Astrocyte of the spinal cord (primary cell): ENCODE measurements around the gene BTBD16.
A peak's percentile ranks its signal among the peaks of the same experiment; 100 is the strongest.

ENCODE experiments used
- DNase-seq: peaks from one replicate; pipeline ENCODE4 v3.0.0; 2011; ENCODE audit warnings: low read depth, low spot score
- H3K4me3 ChIP-seq: 2 replicates; pipeline ENCODE4 v1.5.1; 2011; ENCODE audit warnings: low read depth, mild to moderate bottlenecking, low read length, moderate library complexity
- CTCF ChIP-seq: IDR thresholded peaks from 2 replicates; pipeline ENCODE4 v1.5.1; 2012; ENCODE audit warnings: low read depth, mild to moderate bottlenecking, low read length, inconsistent platforms
- in situ Hi-C: cut with HindIII; loops from 2 replicates; pipeline ENCODE4 v1.10.0; 2017; ENCODE audit warnings: low sequenced_read_pairs

BTBD16 gene

GRCh38 chr10:122285506-122286444 lies 14.7 kb downstream of the BTBD16 start:
- no peak for DNase-seq
- no peak for TF ChIP-seq CTCF
- in situ Hi-C loops = no loop called here
- no peak overlapping the region for H3K4me3 ChIP-seq

- no peak overlapping the region for H3K4me3 ChIP-seq
- peak; percentile 94 for DNase-seq
- TF ChIP-seq CTCF = no peak
- in situ Hi-C loops = no loop called here
Measured at GRCh38 chr10:122286867-122287266, 15.8 kb downstream of the BTBD16 start.

- H3K4me3 ChIP-seq = no peak overlapping the region
- DNase-seq = peak; percentile 21
- in situ Hi-C loops = no loop called here
- no peak for TF ChIP-seq CTCF
Measured at GRCh38 chr10:122287570-122287969, 16.5 kb downstream of the BTBD16 start.

- no peak for TF ChIP-seq CTCF
- in situ Hi-C loops = no loop called here
Measured at GRCh38 chr10:122288262-122288661, 17.2 kb downstream of the BTBD16 start.

GRCh38 chr10:122288917-122289316 lies 17.8 kb downstream of the BTBD16 start:
- in situ Hi-C loops = no loop called here
- H3K4me3 ChIP-seq = no peak overlapping the region
- DNase-seq = no peak
- TF ChIP-seq CTCF = no peak

More at GRCh38 chr10:122288262-122288661, 17.2 kb downstream of the BTBD16 start:
- H3K4me3 ChIP-seq = no peak overlapping the region
- no peak for DNase-seq

- DNase-seq = no peak
- in situ Hi-C loops = no loop called here
- no peak for TF ChIP-seq CTCF
- no peak overlapping the region for H3K4me3 ChIP-seq
Measured at GRCh38 chr10:122290334-122290733, 19.2 kb downstream of the BTBD16 start.
